ENCODE data around the gene MORC1. TPM values are rescaled to one million over a fixed set of nuclear protein-coding genes. Genes with fewer than 3 reads are reported as not detected.

Gene MORC1
- total RNA-seq, 1 donor from 2014 or later = not detected

GRCh38 chr3:109059264-109059663 is 58.7 kb downstream of the MORC1 start:
- H3K9me3 Mint-ChIP-seq (ENCODE audit: unreplicated experiment) = no peaks in the 10 kb centered on the region
- H3K4me1 Mint-ChIP-seq (ENCODE audit: unreplicated experiment) = no peaks in the 10 kb centered on the region
- no peak for DNase-seq (ENCODE audit: extremely low spot score, unreplicated experiment)
- H3K27me3 Mint-ChIP-seq (ENCODE audit: unreplicated experiment) = peaks cover 30% of the 10 kb centered on the region
- TF ChIP-seq CTCF (IDR thresholded peaks at IDR 0.05) = no peak
- H3K27ac Mint-ChIP-seq (ENCODE audit: unreplicated experiment) = no peak overlapping the region
- H3K36me3 Mint-ChIP-seq (ENCODE audit: unreplicated experiment) = no peaks in the 10 kb centered on the region
- no peak overlapping the region for H3K4me3 Mint-ChIP-seq (ENCODE audit: unreplicated experiment)

- Mint-ChIP-seq H3K9me3 (ENCODE audit: unreplicated experiment) (no peaks in the 10 kb centered on the region), H3K27me3 (ENCODE audit: unreplicated experiment) (peaks cover 31% of the 10 kb centered on the region), H3K4me1 (ENCODE audit: unreplicated experiment) (no peaks in the 10 kb centered on the region), H3K4me3 (ENCODE audit: unreplicated experiment) (no peak overlapping the region), H3K27ac (ENCODE audit: unreplicated experiment) (no peak overlapping the region), H3K36me3 (ENCODE audit: unreplicated experiment) (no peaks in the 10 kb centered on the region)
- no peak for TF ChIP-seq CTCF (IDR thresholded peaks at IDR 0.05)
- DNase-seq (ENCODE audit: extremely low spot score, unreplicated experiment) = no peak
Observed at GRCh38 chr3:109057616-109058015, 60.3 kb downstream of the MORC1 start.

GRCh38 chr3:109057056-109057455 is 60.9 kb downstream of the MORC1 start:
- DNase-seq (ENCODE audit: extremely low spot score, unreplicated experiment) = no peak
- H3K27ac Mint-ChIP-seq (ENCODE audit: unreplicated experiment) = no peak overlapping the region
- no peak overlapping the region for H3K4me3 Mint-ChIP-seq (ENCODE audit: unreplicated experiment)
- no peaks in the 10 kb centered on the region for H3K36me3 Mint-ChIP-seq (ENCODE audit: unreplicated experiment)
- no peaks in the 10 kb centered on the region for H3K9me3 Mint-ChIP-seq (ENCODE audit: unreplicated experiment)
- no peaks in the 10 kb centered on the region for H3K4me1 Mint-ChIP-seq (ENCODE audit: unreplicated experiment)
- peaks cover 34% of the 10 kb centered on the region for H3K27me3 Mint-ChIP-seq (ENCODE audit: unreplicated experiment)
- TF ChIP-seq CTCF (IDR thresholded peaks at IDR 0.05) = no peak

GRCh38 chr3:109050591-109051167 is 67.3 kb downstream of the MORC1 start:
- peak; percentile 63 for TF ChIP-seq CTCF (IDR thresholded peaks at IDR 0.05)
- no peak for DNase-seq (ENCODE audit: extremely low spot score, unreplicated experiment)
- no peak overlapping the region for H3K4me3 Mint-ChIP-seq (ENCODE audit: unreplicated experiment)

GRCh38 chr3:109047366-109047765 is 70.6 kb downstream of the MORC1 start:
- TF ChIP-seq CTCF (IDR thresholded peaks at IDR 0.05) = no peak
- Mint-ChIP-seq H3K9me3 (ENCODE audit: unreplicated experiment) (no peaks in the 10 kb centered on the region), H3K27ac (ENCODE audit: unreplicated experiment) (no peak overlapping the region), H3K27me3 (ENCODE audit: unreplicated experiment) (peaks cover under 1% of the 10 kb centered on the region), H3K36me3 (ENCODE audit: unreplicated experiment) (no peaks in the 10 kb centered on the region), H3K4me3 (ENCODE audit: unreplicated experiment) (no peak overlapping the region), H3K4me1 (ENCODE audit: unreplicated experiment) (no peaks in the 10 kb centered on the region)
- no peak for DNase-seq (ENCODE audit: extremely low spot score, unreplicated experiment)

More at GRCh38 chr3:109050591-109051167, 67.3 kb downstream of the MORC1 start:
- H3K36me3 Mint-ChIP-seq (ENCODE audit: unreplicated experiment) = no peaks in the 10 kb centered on the region
- no peaks in the 10 kb centered on the region for H3K4me1 Mint-ChIP-seq (ENCODE audit: unreplicated experiment)
- H3K9me3 Mint-ChIP-seq (ENCODE audit: unreplicated experiment) = no peaks in the 10 kb centered on the region
- H3K27me3 Mint-ChIP-seq (ENCODE audit: unreplicated experiment) = peaks cover 6% of the 10 kb centered on the region
- H3K27ac Mint-ChIP-seq (ENCODE audit: unreplicated experiment) = no peak overlapping the region
